GM12872 (cell line): Measurements from ENCODE around the gene RBM19.

Source experiments
- CTCF ChIP-seq: IDR thresholded peaks from 3 replicates; pipeline ENCODE4 v1.5.1; 2011; ENCODE audit warnings: low read depth, mild to moderate bottlenecking, low read length, moderate library complexity; ENCODE audit not compliant: insufficient read depth

Gene RBM19

DNA sequence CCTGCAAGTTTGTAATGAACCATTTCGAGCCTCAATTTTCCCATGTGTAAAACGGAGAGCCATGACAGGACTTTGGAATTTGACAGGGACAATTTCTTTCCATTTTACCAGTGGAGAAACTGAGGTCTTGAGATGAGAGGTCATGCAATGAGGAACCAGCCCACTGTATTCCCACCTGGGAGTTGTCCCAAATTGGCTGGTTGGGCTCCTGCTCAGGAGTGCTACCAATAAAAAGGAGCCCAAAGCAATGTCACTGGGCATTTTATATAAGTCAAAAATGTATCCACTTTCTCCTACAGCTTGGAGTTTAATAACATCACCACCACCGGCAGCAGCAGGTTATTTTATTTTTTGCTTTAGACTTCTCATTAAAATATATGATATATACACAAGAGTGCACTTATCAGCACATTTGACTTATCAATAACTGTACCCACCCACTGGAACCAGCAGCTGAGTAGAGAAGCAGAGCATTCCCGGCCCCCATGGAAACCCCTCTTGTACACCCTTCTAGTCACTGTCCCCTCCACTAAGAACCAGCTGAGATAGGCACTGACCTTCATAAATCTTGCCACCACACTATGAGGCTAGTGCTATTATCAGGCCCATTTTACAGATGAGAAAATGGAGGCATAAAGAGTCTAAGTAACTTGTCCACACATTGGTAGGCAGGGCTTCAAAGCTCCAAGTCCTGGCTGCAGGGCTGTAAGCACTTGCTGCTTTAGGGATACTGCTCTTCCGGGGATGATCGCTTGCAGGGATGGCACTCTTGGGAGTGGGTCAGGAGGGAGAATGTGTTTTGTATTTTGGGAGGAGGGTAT, 25.3 kb upstream of the RBM19 start:
- no peak for TF ChIP-seq CTCF

- no peak for TF ChIP-seq CTCF
Observed at GRCh38 chr12:113990250-113991223, 24.4 kb upstream of the RBM19 start.

- no peak for TF ChIP-seq CTCF
Observed at GRCh38 chr12:113988976-113989375, 22.9 kb upstream of the RBM19 start.

DNA sequence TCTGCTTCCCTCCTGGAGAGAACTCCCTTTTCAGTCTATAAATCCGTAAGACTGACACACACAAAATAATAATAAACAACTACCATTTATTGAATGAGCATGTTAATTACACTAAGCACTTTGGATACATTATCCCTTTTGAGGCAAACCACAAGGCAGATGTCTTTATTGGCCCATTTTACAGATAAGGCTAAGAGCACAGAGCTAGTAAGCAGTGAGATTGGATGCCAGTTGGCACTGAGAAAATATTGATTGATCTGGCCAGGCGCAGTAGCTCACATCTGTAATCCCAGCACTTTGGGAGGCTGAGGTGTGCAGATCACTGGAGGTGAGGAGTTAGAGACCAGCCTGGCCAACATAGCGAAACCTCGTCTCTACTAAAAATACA, 21.9 kb upstream of the RBM19 start:
- no peak for TF ChIP-seq CTCF

DNA sequence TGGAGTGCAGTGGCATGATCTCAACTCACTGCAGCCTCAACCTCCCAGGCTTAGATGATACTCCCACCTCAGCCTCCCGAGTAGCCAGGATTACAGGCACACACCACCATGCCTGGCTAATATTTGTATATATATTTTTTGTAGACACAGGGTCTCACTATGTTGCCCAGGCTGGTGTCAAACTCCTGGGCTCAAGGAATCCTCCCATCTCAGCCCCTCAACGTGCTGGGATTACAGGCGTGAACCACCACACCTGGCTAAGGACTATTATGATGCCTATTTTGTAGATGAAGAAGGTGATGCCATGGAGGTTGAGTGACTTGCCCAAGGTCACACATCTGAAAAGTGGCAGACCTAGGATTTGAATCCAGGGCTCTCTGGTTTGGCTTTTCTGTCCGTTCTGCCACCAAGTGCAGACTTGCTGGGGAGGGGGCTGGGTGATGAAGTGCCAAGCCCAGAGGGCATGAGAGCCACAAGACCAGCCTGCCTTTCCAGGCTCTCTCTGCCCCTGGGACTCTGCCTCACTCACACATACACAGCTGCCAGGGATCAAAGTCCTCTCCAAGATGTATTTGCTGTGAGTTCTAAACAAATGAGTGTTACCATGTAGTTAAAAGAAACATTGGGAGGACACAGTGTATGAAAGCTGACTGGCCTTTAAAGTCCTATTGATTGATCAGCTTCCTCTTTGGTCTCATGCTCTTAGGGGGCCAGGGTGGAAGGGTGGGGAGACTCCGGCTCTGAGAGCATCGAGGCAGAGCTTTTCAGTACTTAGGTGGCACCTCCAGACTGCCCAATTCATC, 21.3 kb upstream of the RBM19 start:
- no peak for TF ChIP-seq CTCF

DNA sequence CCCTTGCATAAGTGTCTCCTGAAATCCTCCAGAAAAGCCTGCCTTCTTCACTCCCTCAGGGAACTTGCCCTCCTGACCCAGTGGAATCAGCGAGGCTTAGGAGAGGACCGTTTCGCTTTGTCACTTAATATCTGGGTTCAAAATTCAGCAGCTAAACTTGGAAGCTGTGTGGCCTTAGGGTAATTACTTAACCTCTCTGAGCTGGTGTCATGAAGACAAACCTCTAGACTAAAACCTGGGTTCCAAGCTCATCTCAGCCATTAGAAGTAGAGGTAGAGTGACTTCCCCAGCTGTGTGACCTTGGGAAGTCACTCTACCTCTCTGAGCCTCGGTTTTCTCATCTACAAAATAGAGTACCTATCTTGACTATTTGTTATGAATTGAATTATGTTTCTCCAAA, 18.3 kb upstream of the RBM19 start:
- TF ChIP-seq CTCF, result no peak
